Ishikawa (cell line): ENCODE measurements around the gene F10.

Experiments used
- CEBPB ChIP-seq: IDR thresholded peaks from 2 replicates; pipeline ENCODE4 v1.6.1; 2012
- CREB1 ChIP-seq: IDR thresholded peaks from 2 replicates; pipeline ENCODE4 v1.6.1; 2012; ENCODE audit warnings: low read depth
- EGR1 ChIP-seq: IDR thresholded peaks from 2 replicates; pipeline ENCODE4 v1.6.1; 2012
- EP300 ChIP-seq: IDR thresholded peaks from 2 replicates; pipeline ENCODE4 v1.6.1; 2012; ENCODE audit warnings: borderline replicate concordance
- FOXM1 ChIP-seq: IDR thresholded peaks from 2 replicates; pipeline ENCODE4 v1.6.1; 2012; ENCODE audit warnings: low read depth, borderline replicate concordance
- MAX ChIP-seq: IDR thresholded peaks from 2 replicates; pipeline ENCODE4 v1.6.1; 2012
- NFIC ChIP-seq: IDR thresholded peaks from 2 replicates; pipeline ENCODE4 v1.6.1; 2012
- RAD21 ChIP-seq: IDR thresholded peaks from 2 replicates; pipeline ENCODE4 v1.6.1; 2012; ENCODE audit warnings: low read depth
- REST ChIP-seq: IDR thresholded peaks from 2 replicates; pipeline ENCODE4 v1.6.1; 2012; ENCODE audit warnings: low read depth, mild to moderate bottlenecking
- TAF1 ChIP-seq: IDR thresholded peaks from 2 replicates; pipeline ENCODE4 v1.6.1; 2012; ENCODE audit warnings: low read depth, mild to moderate bottlenecking
- TCF12 ChIP-seq: IDR thresholded peaks from 2 replicates; pipeline ENCODE4 v1.6.1; 2012; ENCODE audit warnings: low read depth
- TEAD4 ChIP-seq: IDR thresholded peaks from 2 replicates; pipeline ENCODE4 v1.6.1; 2012
- USF1 ChIP-seq: IDR thresholded peaks from 2 replicates; pipeline ENCODE4 v1.6.1; 2012
- YY1 ChIP-seq: IDR thresholded peaks from 2 replicates; pipeline ENCODE4 v1.6.1; 2012; ENCODE audit warnings: low read depth
- ZBTB7A ChIP-seq: IDR thresholded peaks from 2 replicates; pipeline ENCODE4 v1.6.1; 2012; ENCODE audit warnings: low read depth

Gene F10

GRCh38 chr13:113139577-113139976, 17.0 kb downstream of the F10 start:
- no peak for TF ChIP-seq CEBPB
- TF ChIP-seq TAF1 = no peak
- TF ChIP-seq MAX = no peak
- TF ChIP-seq EGR1 = no peak
- no peak for TF ChIP-seq CREB1
- TF ChIP-seq EP300 = no peak
- TF ChIP-seq YY1 = no peak

- TF ChIP-seq EGR1 = no peak
- TF ChIP-seq TCF12 = no peak
- no peak for TF ChIP-seq FOXM1
- TF ChIP-seq RAD21 = no peak
- TF ChIP-seq CEBPB = no peak
- TF ChIP-seq ZBTB7A = no peak
- no peak for TF ChIP-seq TAF1
- TF ChIP-seq NFIC = no peak
- TF ChIP-seq EP300 = no peak
- TF ChIP-seq CREB1 = no peak
- no peak for TF ChIP-seq MAX
- no peak for TF ChIP-seq USF1
- TF ChIP-seq YY1 = no peak
- TF ChIP-seq TEAD4 = no peak
- TF ChIP-seq REST = no peak
Observed at GRCh38 chr13:113140677-113141600, 18.3 kb downstream of the F10 start.

GRCh38 chr13:113141601-113141970, 19.0 kb downstream of the F10 start:
- TF ChIP-seq EP300 (no peak), EGR1 (no peak), NFIC (no peak), CREB1 (no peak), TAF1 (no peak), MAX (no peak), REST (no peak), TEAD4 (no peak), CEBPB (no peak), ZBTB7A (no peak), USF1 (no peak)

- TF ChIP-seq CEBPB (no peak), YY1 (no peak), RAD21 (no peak), ZBTB7A (no peak), MAX (no peak), NFIC (no peak), TEAD4 (no peak), TCF12 (no peak), EGR1 (no peak), FOXM1 (no peak), TAF1 (no peak), USF1 (no peak), REST (no peak), EP300 (no peak), CREB1 (no peak)
Observed at GRCh38 chr13:113142876-113143275, 20.3 kb downstream of the F10 start.
